GM21515 (cell line): ENCODE measurements around the gene CSTPP1.
"Not testable (repeated sequence)": the region's sequence is repeated elsewhere in the genome, so short reads cannot be mapped to it uniquely, and the experiment has no call there.

ENCODE experiments used
- ATAC-seq: cut with Tn5 transposase; IDR thresholded peaks from one replicate; pipeline ENCODE4 v1.9.1; 2021; ENCODE audit not compliant: unreplicated experiment

The CSTPP1 gene

GRCh38 chr11:47034091-47034490, 97.5 kb downstream of the CSTPP1 start:
- no peak for ATAC-seq

- ATAC-seq: no peak
These were observed 98.5 kb downstream of the CSTPP1 start for GRCh38 chr11:47035108-47035507.

GRCh38 chr11:47044119-47044518, 107.6 kb downstream of the CSTPP1 start:
- ATAC-seq: no peak

- no peak for ATAC-seq
These were observed 111.4 kb downstream of the CSTPP1 start for GRCh38 chr11:47047972-47048371.

- no peak for ATAC-seq
These were observed 113.7 kb downstream of the CSTPP1 start for GRCh38 chr11:47050284-47050683.

- no peak for ATAC-seq
These were observed 114.7 kb downstream of the CSTPP1 start for GRCh38 chr11:47051217-47051616.

- no peak for ATAC-seq
These were observed 115.6 kb downstream of the CSTPP1 start for GRCh38 chr11:47052165-47052564.

- ATAC-seq: no peak
These were observed 116.0 kb downstream of the CSTPP1 start for GRCh38 chr11:47052576-47052975.

GRCh38 chr11:47055534-47055933, 119.0 kb downstream of the CSTPP1 start:
- ATAC-seq: no peak

- ATAC-seq: no peak
These were observed 119.8 kb downstream of the CSTPP1 start for GRCh38 chr11:47056261-47056915.

GRCh38 chr11:47057365-47057764, 120.8 kb downstream of the CSTPP1 start:
- no peak for ATAC-seq

GRCh38 chr11:47060807-47061206, 124.2 kb downstream of the CSTPP1 start:
- ATAC-seq: no peak

GRCh38 chr11:47061429-47062178, 125.0 kb downstream of the CSTPP1 start:
- no peak for ATAC-seq

GRCh38 chr11:47062736-47063135, 126.2 kb downstream of the CSTPP1 start:
- ATAC-seq: no peak

GRCh38 chr11:47067401-47067800, 130.8 kb downstream of the CSTPP1 start:
- ATAC-seq: no peak

GRCh38 chr11:47070769-47071168, 134.2 kb downstream of the CSTPP1 start:
- ATAC-seq: no peak

- no peak for ATAC-seq
These were observed 134.8 kb downstream of the CSTPP1 start for GRCh38 chr11:47071341-47071740.

- ATAC-seq: no peak
These were observed 135.3 kb downstream of the CSTPP1 start for GRCh38 chr11:47071791-47072261.

- ATAC-seq: no peak
These were observed 142.4 kb downstream of the CSTPP1 start for GRCh38 chr11:47078751-47079521.

GRCh38 chr11:47080775-47081174, 144.2 kb downstream of the CSTPP1 start:
- not testable (repeated sequence) for ATAC-seq

GRCh38 chr11:47083913-47084312, 147.4 kb downstream of the CSTPP1 start:
- no peak for ATAC-seq

GRCh38 chr11:47087801-47088200, 151.2 kb downstream of the CSTPP1 start:
- ATAC-seq: no peak
